A673 (cell line): Measurements from ENCODE around the gene WDR75. TPM values are rescaled to one million over a fixed set of nuclear protein-coding genes. Genes with fewer than 3 reads are reported as not detected.

Source experiments
- BruUV-seq: library from RNA; stranded (reverse); fragments of 400-500 nt; replicated peaks from 2 replicates; lab custom pipeline; 2021; lab: Mats Ljungman, UMichigan
- CTCF ChIA-PET: fragments of 300-600 bp; sonication (Branson Sonifier 250); formaldehyde crosslinking; loops from one replicate; lab custom pipeline; 2022; ENCODE audit warnings: antibody characterized with exemption; lab: Charles Lee
- POLR2A ChIA-PET: fragments of 300-600 bp; sonication (Branson Sonifier 250); formaldehyde crosslinking; loops from one replicate; lab custom pipeline; 2022; ENCODE audit warnings: antibody characterized with exemption; ENCODE audit not compliant: low non-redundant PET; lab: Charles Lee
- DNase-seq: peaks from one replicate; pipeline ENCODE4 v3.0.0-alpha.2; 2015; ENCODE audit warnings: low spot score
- H3K27ac ChIP-seq: fragments of 200-600 bp; sonication (generic); 2 replicates; pipeline ENCODE4 v1.5.1; 2016; ENCODE audit warnings: mixed run types, low read depth, mild to moderate bottlenecking, mixed read lengths, antibody characterized with exemption, low read length; ENCODE audit not compliant: poor library complexity, severe bottlenecking
- H3K27me3 ChIP-seq: fragments of 200-600 bp; sonication (generic); replicated peaks from 2 replicates; pipeline ENCODE4 v1.6.1; 2017; ENCODE audit warnings: mixed run types, low read depth, mild to moderate bottlenecking, mixed read lengths, antibody characterized with exemption, low read length; ENCODE audit not compliant: insufficient read depth, poor library complexity
- H3K36me3 ChIP-seq: fragments of 200-600 bp; sonication (generic); 2 replicates; pipeline ENCODE4 v1.6.1; 2016; ENCODE audit warnings: mixed run types, mild to moderate bottlenecking, mixed read lengths, antibody characterized with exemption, low read length; ENCODE audit not compliant: insufficient read depth, poor library complexity, severe bottlenecking
- H3K4me1 ChIP-seq: fragments of 200-600 bp; sonication (generic); 2 replicates; pipeline ENCODE4 v1.6.1; 2017; ENCODE audit warnings: mixed run types, mild to moderate bottlenecking, mixed read lengths, antibody characterized with exemption, low read length; ENCODE audit not compliant: insufficient read depth, poor library complexity, severe bottlenecking
- H3K4me3 ChIP-seq: fragments of 200-600 bp; sonication (generic); 2 replicates; pipeline ENCODE4 v1.5.1; 2016; ENCODE audit warnings: low read depth, mixed run types, mild to moderate bottlenecking, mixed read lengths, low read length; ENCODE audit not compliant: poor library complexity, severe bottlenecking
- H3K9me3 ChIP-seq: fragments of 200-600 bp; sonication (generic); 2 replicates; pipeline ENCODE4 v1.6.1; 2016; ENCODE audit warnings: mixed run types, low read depth, mild to moderate bottlenecking, mixed read lengths, antibody characterized with exemption, low read length; ENCODE audit not compliant: poor library complexity, severe bottlenecking
- EZH2 ChIP-seq: fragments of 200-600 bp; sonication (generic); IDR thresholded peaks from 2 replicates; pipeline ENCODE4 v1.6.1; 2017; ENCODE audit warnings: borderline replicate concordance, low read depth, mild to moderate bottlenecking, mixed read lengths, antibody characterized with exemption, low read length; ENCODE audit not compliant: poor library complexity, severe bottlenecking
- intact Hi-C: fragments of 100-400 bp; cut with micrococcal nuclease; formaldehyde crosslinking; loops from one replicate; pipeline ENCODE4 v1.10.0; 2022; ENCODE audit not compliant: unreplicated experiment
- total RNA-seq: library from RNA; stranded (reverse); gene quantifications from 2 replicates; pipeline ENCODE4 v1.2.3, GENCODE V29; 2021
- TF ChIP-seq, protein P1 (sequence below): fragments of 300-800, 200-600 bp; sonication (generic); conservative IDR thresholded peaks from 2 replicates; pipeline ENCODE4 v1.5.1; 2017; ENCODE audit warnings: low read depth, mild to moderate bottlenecking, antibody characterized with exemption, low read length, moderate library complexity, mixed read lengths

WDR75 gene
- total RNA-seq, 1 experiment from 2014 or later = 69.6 TPM

- TF ChIP-seq, protein P1, sequence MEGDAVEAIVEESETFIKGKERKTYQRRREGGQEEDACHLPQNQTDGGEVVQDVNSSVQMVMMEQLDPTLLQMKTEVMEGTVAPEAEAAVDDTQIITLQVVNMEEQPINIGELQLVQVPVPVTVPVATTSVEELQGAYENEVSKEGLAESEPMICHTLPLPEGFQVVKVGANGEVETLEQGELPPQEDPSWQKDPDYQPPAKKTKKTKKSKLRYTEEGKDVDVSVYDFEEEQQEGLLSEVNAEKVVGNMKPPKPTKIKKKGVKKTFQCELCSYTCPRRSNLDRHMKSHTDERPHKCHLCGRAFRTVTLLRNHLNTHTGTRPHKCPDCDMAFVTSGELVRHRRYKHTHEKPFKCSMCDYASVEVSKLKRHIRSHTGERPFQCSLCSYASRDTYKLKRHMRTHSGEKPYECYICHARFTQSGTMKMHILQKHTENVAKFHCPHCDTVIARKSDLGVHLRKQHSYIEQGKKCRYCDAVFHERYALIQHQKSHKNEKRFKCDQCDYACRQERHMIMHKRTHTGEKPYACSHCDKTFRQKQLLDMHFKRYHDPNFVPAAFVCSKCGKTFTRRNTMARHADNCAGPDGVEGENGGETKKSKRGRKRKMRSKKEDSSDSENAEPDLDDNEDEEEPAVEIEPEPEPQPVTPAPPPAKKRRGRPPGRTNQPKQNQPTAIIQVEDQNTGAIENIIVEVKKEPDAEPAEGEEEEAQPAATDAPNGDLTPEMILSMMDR = no peak
- TF ChIP-seq EZH2 = no peak
Measured at GRCh38 chr2:189505492-189505891, 64.2 kb downstream of the WDR75 start.

GRCh38 chr2:189506514-189506976 is 65.3 kb downstream of the WDR75 start:
- intact Hi-C loops = no loop called here
- DNase-seq = no peak
- ChIA-PET POLR2A (no interaction called here), CTCF (no interaction called here)
- no peaks in the 10 kb centered on the region for H3K27me3 ChIP-seq
- TF ChIP-seq, protein P1 = no peak
- TF ChIP-seq EZH2 = no peak
- H3K36me3 ChIP-seq = no peaks in the 10 kb centered on the region
- H3K27ac ChIP-seq = no peak overlapping the region
- BruUV-seq = no TSS peak
- H3K4me3 ChIP-seq = no peak overlapping the region
- no peaks in the 10 kb centered on the region for H3K9me3 ChIP-seq
- no peaks in the 10 kb centered on the region for H3K4me1 ChIP-seq

More at GRCh38 chr2:189505492-189505891, 64.2 kb downstream of the WDR75 start:
- ChIA-PET CTCF (no interaction called here), POLR2A (no interaction called here)
- Histone ChIP-seq H3K4me1 (no peaks in the 10 kb centered on the region), H3K27ac (no peak overlapping the region), H3K27me3 (no peaks in the 10 kb centered on the region), H3K4me3 (no peak overlapping the region), H3K9me3 (no peaks in the 10 kb centered on the region), H3K36me3 (no peaks in the 10 kb centered on the region)
- DNase-seq = no peak
- no TSS peak for BruUV-seq
- intact Hi-C loops = no loop called here

DNA sequence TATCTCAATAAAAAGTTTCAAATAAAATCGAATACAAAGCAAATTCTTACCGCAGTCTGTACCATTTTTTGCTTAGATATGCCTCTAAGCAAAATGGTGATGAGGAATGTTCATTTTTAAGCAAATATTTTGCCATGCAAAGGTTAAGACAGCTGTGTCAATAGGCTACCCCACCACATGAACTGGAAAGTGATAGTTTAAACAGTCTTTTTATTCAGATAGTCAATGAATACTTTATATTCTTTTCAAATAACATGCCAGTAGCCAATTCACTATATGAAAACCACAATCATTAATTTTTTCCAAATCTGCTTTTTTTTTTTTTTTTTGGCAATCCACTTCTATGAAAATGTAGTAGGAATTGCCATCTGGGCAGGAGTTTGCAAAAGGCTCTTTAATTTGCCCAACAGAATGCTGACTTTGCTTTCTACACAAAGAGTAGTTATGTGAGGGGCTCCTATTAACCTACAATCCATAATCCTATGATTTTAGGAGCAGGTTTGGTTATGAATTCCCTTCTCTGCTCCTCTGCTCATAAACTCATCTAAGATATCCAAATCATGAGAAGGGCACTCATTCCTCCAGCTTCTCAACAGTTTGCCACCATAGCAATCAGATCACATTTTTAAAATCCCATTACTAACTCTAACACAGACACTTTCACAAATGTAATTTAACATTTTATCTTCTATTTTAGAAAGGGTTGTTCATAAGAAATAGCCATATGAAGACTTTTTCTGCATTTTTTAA is 70.1 kb downstream of the WDR75 start:
- POLR2A ChIA-PET = interaction anchor here (0.5 kb wide), 1 partner anchor 1202 kb away, joined by 3 read pairs; no protein-coding TSS in a partner anchor
- Histone ChIP-seq H3K4me3 (no peak overlapping the region), H3K9me3 (no peaks in the 10 kb centered on the region), H3K27ac (no peak overlapping the region), H3K4me1 (no peaks in the 10 kb centered on the region), H3K27me3 (no peaks in the 10 kb centered on the region), H3K36me3 (no peaks in the 10 kb centered on the region)
- intact Hi-C loops = no loop called here
- CTCF ChIA-PET = no interaction called here
- DNase-seq = no peak
- TF ChIP-seq, protein P1 = no peak
- no peak for TF ChIP-seq EZH2
- BruUV-seq = no TSS peak
